DND-41 (cell line): ENCODE results near the gene SCIMP.
"Not testable (repeated sequence)": the region's sequence is repeated elsewhere in the genome, so short reads cannot be mapped to it uniquely, and the experiment has no call there.

ENCODE experiments used
- ATAC-seq: fragments of 200-7000 bp; cut with Tn5 transposase; 3 replicates; pipeline ENCODE4 v1.9.1; 2021; ENCODE audit warnings: low read depth; ENCODE audit not compliant: insufficient read depth
- DNase-seq: peaks from one replicate; pipeline ENCODE4 v3.0.0-alpha.2; 2020
- H2AFZ ChIP-seq: 2 replicates; pipeline ENCODE4 v1.6.0; 2012; ENCODE audit warnings: low read depth, low read length
- H3K27ac ChIP-seq: 2 replicates; pipeline ENCODE4 v1.5.1; 2012; ENCODE audit warnings: low read length, inconsistent platforms
- H3K27me3 ChIP-seq: fragments of 200-600 bp; sonication (generic); 2 replicates; pipeline ENCODE4 v1.6.0; 2012; ENCODE audit warnings: low read length, mild to moderate bottlenecking, inconsistent platforms; ENCODE audit not compliant: insufficient read depth, poor library complexity
- H3K36me3 ChIP-seq: 2 replicates; pipeline ENCODE4 v1.5.1; 2012; ENCODE audit warnings: low read length, inconsistent platforms; ENCODE audit not compliant: insufficient read depth
- H3K4me1 ChIP-seq: 2 replicates; pipeline ENCODE4 v1.5.1; 2012; ENCODE audit warnings: mild to moderate bottlenecking, low read length; ENCODE audit not compliant: insufficient read depth
- H3K4me2 ChIP-seq: 2 replicates; pipeline ENCODE4 v1.6.0; 2012; ENCODE audit warnings: mild to moderate bottlenecking, moderate library complexity, low read length, inconsistent platforms; ENCODE audit not compliant: insufficient read depth
- H3K4me3 ChIP-seq, 2 experiments: fragments of 200-600 bp in 1 of 2; shearing (Covaris generic) in 1 of 2; 2 replicates each; pipeline ENCODE4 v1.5.1; 2012 to 2016; ENCODE audit warnings: inconsistent platforms in 2 of 2, low read length in 2 of 2, mild to moderate bottlenecking in 2 of 2, low read depth in 1 of 2, moderate library complexity in 1 of 2
- H3K79me2 ChIP-seq: 2 replicates; pipeline ENCODE4 v1.6.0; 2012; ENCODE audit warnings: low read length, inconsistent platforms; ENCODE audit not compliant: insufficient read depth
- H3K9ac ChIP-seq: 2 replicates; pipeline ENCODE4 v1.6.0; 2012; ENCODE audit warnings: low read depth, mild to moderate bottlenecking, inconsistent platforms, low read length, moderate library complexity
- H3K9me3 ChIP-seq: 2 replicates; pipeline ENCODE4 v1.5.1; 2012; ENCODE audit warnings: low read length, moderate library complexity, mild to moderate bottlenecking, inconsistent platforms; ENCODE audit not compliant: insufficient read depth, severe bottlenecking
- H4K20me1 ChIP-seq: 2 replicates; pipeline ENCODE4 v1.6.0; 2012; ENCODE audit warnings: low read length; ENCODE audit not compliant: insufficient read depth
- EZH2 ChIP-seq: IDR thresholded peaks from 3 replicates; pipeline ENCODE4 v1.6.1; 2012; ENCODE audit warnings: borderline replicate concordance, low read depth, mild to moderate bottlenecking, moderate library complexity, low read length, inconsistent platforms; ENCODE audit not compliant: severe bottlenecking
- TF ChIP-seq, protein P1 (sequence below): IDR thresholded peaks from 2 replicates; pipeline ENCODE4 v1.5.1; 2012; ENCODE audit warnings: borderline replicate concordance, low read length, moderate library complexity, mild to moderate bottlenecking; ENCODE audit not compliant: poor library complexity, severe bottlenecking; ENCODE audit errors: extremely low read depth

SCIMP gene

DNA sequence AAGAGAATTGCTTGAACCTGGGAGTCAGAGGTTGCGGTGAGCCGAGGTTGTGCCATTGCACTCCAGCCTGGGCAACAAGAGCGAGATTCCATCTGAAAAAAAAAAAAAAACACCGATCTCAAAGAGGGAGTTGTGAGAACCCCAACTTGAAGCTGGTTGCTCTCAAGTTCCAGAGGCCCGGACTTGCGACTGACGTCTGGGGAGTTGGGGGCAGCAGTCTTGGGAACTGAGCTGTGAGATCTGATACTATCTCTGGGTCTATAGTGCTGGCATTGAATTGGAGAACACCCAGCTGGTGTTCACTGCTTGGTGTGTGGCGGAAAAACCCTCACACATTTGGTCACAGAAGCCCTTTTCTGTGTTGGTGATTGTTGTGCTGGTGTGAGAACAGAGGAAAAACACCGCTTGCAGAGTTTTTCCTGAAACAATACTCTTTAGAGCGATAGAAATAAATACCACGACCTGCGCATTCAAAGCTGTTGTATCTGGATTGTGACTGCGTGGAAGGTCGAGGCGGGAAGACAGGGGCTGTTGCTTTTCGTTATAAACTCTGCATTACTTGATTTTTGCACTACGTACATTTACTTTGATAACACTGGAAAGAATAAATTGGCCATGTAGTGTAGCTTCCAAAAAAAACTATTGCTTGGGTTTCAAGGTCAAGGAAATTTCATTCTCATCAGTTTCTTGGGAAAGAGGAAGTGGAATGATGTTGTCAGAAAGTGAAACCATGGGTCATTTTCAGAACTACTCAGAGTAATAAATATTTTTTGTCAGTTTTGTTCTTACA is 8.8 kb downstream of the SCIMP start:
- no peaks in the 10 kb centered on the region for H4K20me1 ChIP-seq
- ATAC-seq (no peak), DNase-seq (no peak)
- H2AFZ ChIP-seq = no peak overlapping the region
- H3K36me3 ChIP-seq = peaks cover 15% of the 10 kb centered on the region
- no peaks in the 10 kb centered on the region for H3K4me1 ChIP-seq
- H3K27me3 ChIP-seq = no peaks in the 10 kb centered on the region
- no peaks in the 10 kb centered on the region for H3K9me3 ChIP-seq
- H3K79me2 ChIP-seq = no peaks in the 10 kb centered on the region
- H3K27ac ChIP-seq = no peak overlapping the region
- H3K9ac ChIP-seq = no peak overlapping the region
- TF ChIP-seq, protein P1, sequence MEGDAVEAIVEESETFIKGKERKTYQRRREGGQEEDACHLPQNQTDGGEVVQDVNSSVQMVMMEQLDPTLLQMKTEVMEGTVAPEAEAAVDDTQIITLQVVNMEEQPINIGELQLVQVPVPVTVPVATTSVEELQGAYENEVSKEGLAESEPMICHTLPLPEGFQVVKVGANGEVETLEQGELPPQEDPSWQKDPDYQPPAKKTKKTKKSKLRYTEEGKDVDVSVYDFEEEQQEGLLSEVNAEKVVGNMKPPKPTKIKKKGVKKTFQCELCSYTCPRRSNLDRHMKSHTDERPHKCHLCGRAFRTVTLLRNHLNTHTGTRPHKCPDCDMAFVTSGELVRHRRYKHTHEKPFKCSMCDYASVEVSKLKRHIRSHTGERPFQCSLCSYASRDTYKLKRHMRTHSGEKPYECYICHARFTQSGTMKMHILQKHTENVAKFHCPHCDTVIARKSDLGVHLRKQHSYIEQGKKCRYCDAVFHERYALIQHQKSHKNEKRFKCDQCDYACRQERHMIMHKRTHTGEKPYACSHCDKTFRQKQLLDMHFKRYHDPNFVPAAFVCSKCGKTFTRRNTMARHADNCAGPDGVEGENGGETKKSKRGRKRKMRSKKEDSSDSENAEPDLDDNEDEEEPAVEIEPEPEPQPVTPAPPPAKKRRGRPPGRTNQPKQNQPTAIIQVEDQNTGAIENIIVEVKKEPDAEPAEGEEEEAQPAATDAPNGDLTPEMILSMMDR = no peak
- TF ChIP-seq EZH2 = no peak
- H3K4me3 ChIP-seq = no peak overlapping the region
- no peak overlapping the region for H3K4me2 ChIP-seq

DNA sequence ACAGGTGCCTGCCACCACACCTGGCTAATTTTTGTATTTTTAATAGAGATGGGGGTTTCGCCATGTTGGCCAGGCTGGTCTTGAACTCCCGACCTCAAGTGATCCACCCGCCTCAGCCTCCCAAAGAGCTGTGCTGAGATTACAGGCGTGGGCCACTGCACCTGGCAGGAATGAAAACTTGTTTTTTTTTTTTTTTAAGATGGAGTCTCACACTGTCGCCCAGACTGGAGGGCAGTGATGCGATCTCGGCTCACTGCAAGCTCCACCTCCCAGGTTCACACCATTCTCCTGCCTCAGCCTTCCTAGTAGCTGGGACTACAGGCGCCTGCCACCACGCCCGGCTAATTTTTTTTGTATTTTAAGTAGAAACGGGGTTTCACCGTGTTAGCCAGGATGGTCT is 12.7 kb downstream of the SCIMP start:
- not testable (repeated sequence) for H2AFZ ChIP-seq, H3K4me3 ChIP-seq, DNase-seq, H3K9ac ChIP-seq, H3K27me3 ChIP-seq, ATAC-seq, H4K20me1 ChIP-seq, H3K4me2 ChIP-seq, H3K9me3 ChIP-seq, H3K36me3 ChIP-seq, H3K27ac ChIP-seq, H3K79me2 ChIP-seq, H3K4me1 ChIP-seq

DNA sequence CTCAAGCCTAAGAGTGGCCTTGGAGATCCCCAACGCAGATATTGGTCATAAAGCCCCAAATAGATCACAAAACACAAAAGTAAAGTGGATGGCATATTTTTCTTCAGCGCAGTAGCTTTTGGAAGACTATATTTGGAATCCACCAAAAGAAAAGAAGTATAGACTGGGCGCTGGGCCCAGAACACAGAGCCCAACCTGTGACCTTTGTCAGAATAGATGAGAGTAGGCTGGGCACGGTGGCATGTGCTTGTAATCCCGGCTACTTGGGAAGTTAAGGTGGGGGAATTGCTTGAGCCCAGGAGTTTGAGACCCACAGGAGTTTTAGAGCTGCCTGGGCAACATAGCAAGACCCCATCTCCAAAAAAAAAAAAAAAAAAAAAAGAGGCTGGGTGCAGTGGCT is 14.6 kb downstream of the SCIMP start:
- H3K27ac ChIP-seq = no peak overlapping the region
- TF ChIP-seq EZH2 = no peak
- TF ChIP-seq, protein P1 = no peak

DNA sequence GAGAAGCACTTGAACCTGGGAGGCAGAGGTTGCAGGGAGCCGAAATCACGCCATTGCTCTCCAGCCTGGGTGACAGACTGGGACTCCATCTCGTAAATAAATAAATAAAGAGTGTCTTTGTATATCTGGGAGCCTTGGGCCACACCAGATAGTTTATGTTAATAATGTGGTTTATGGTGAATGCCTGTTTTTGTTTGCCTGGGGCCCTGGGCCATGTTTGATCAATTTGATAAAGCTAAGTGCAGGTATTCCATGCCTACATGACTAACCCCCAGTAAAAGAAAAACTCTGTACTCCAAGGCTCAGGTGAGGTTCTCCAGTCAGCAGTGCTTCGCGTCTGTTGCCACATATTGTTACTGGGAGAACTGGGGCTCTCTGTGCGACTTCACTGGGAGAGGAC is 15.1 kb downstream of the SCIMP start:
- H3K27ac ChIP-seq = no peak overlapping the region
- peaks cover 14% of the 10 kb centered on the region for H3K36me3 ChIP-seq
- H3K4me1 ChIP-seq = no peaks in the 10 kb centered on the region
- no peak for ATAC-seq
- DNase-seq = no peak
- no peaks in the 10 kb centered on the region for H3K27me3 ChIP-seq
- no peak overlapping the region for H3K4me2 ChIP-seq
- TF ChIP-seq, protein P1 = no peak
- no peak for TF ChIP-seq EZH2
- no peak overlapping the region for H3K9ac ChIP-seq
- no peaks in the 10 kb centered on the region for H3K79me2 ChIP-seq
- H2AFZ ChIP-seq = no peak overlapping the region
- H3K9me3 ChIP-seq = no peaks in the 10 kb centered on the region
- no peaks in the 10 kb centered on the region for H4K20me1 ChIP-seq
- H3K4me3 ChIP-seq = no peak overlapping the region

More for the DNA sequence above, 14.6 kb downstream of the SCIMP start:
- DNase-seq (no peak), ATAC-seq (no peak)
- Histone ChIP-seq H3K9me3 (no peaks in the 10 kb centered on the region), H4K20me1 (no peaks in the 10 kb centered on the region), H3K4me1 (no peaks in the 10 kb centered on the region), H3K36me3 (peaks cover 11% of the 10 kb centered on the region), H3K4me2 (no peak overlapping the region), H3K79me2 (no peaks in the 10 kb centered on the region), H2AFZ (no peak overlapping the region), H3K27me3 (no peaks in the 10 kb centered on the region), H3K4me3 (no peak overlapping the region), H3K9ac (no peak overlapping the region)

DNA sequence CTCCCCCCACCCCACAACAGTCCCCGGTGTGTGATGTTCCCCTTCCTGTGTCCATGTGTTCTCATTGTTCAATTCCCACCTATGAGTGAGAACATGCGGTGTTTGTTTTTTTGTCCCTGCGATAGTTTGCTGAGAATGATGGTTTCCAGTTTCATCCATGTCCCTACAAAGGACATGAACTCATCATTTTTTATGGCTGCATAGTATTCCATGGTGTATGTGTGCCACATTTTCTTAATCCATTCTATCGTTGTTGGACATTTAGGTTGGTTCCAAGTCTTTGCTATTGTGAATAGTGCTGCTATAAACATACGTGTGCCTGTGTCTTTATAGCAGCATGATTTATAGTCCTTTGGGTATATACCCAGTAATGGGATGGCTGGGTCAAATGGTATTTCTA is 17.1 kb downstream of the SCIMP start:
- not testable (repeated sequence) for H2AFZ ChIP-seq, H3K27ac ChIP-seq, DNase-seq, H3K4me2 ChIP-seq, H3K4me1 ChIP-seq, H4K20me1 ChIP-seq, H3K27me3 ChIP-seq, H3K79me2 ChIP-seq, H3K9ac ChIP-seq, H3K9me3 ChIP-seq, H3K36me3 ChIP-seq, ATAC-seq, H3K4me3 ChIP-seq
